ENCODE measurements around the gene AKAP8. TPM values are rescaled to one million over a fixed set of nuclear protein-coding genes. Genes with fewer than 3 reads are reported as not detected.

AKAP8 gene
- total and polyA plus RNA-seq, 9 of the 15 experiments (the other 6 are each of a cell fraction or from before 2014, with no cell fraction given) = 3.4 to 56.5 (median 15.0) TPM

GRCh38 chr19:15379083-15379998 is at the start of gene AKAP8 (continued):
- TF ChIP-seq VEZF1 (CRISPR knock-in tag; IDR thresholded peaks at IDR 0.05) = no peak
- TF ChIP-seq KAT8 (IDR thresholded peaks at IDR 0.05; ENCODE audit: low read depth) = no peak
- no peak for TF ChIP-seq NR0B1 (IDR thresholded peaks at IDR 0.05; ENCODE audit: partially characterized antibody)
- TF ChIP-seq ZC3H4 (CRISPR knock-in tag; IDR thresholded peaks at IDR 0.05; ENCODE audit: borderline replicate concordance) = no peak
- no peak for TF ChIP-seq DLX4 (CRISPR knock-in tag; IDR thresholded peaks at IDR 0.05)
- no peak for TF ChIP-seq ILK (tag; IDR thresholded peaks at IDR 0.05; ENCODE audit: borderline replicate concordance, low read depth)
- TF ChIP-seq POLR2G (IDR thresholded peaks at IDR 0.05; ENCODE audit: low read depth, low read length) = peak; percentile 92
- TF ChIP-seq ASH1L (IDR thresholded peaks at IDR 0.05; ENCODE audit: borderline replicate concordance, low read depth, partially characterized antibody) = peak; percentile 89
- TF ChIP-seq ATF7 (IDR thresholded peaks at IDR 0.05) = peak; percentile 74
- TF ChIP-seq MTA3 (IDR thresholded peaks at IDR 0.05; ENCODE audit: borderline replicate concordance) = peak; percentile 75
- TF ChIP-seq CXXC5 (CRISPR knock-in tag; IDR thresholded peaks at IDR 0.05) = peak; percentile 59; the same call in 1 of the 2 replicates
- TF ChIP-seq SMAD4 (CRISPR knock-in tag; conservative IDR thresholded peaks at IDR 0.05) = no peak
- TF ChIP-seq TARDBP (IDR thresholded peaks at IDR 0.05) = no peak; the same call in 1 of the 2 replicates
- peak; percentile 60 for TF ChIP-seq HMGN3 (IDR thresholded peaks at IDR 0.05; ENCODE audit: borderline replicate concordance, extremely low read depth, insufficient read length, low read depth, low read length)
- no peak for TF ChIP-seq ETS2 (tag; IDR thresholded peaks at IDR 0.05; ENCODE audit: borderline replicate concordance, poor library complexity, severe bottlenecking)
- TF ChIP-seq ZNF778 (CRISPR knock-in tag; IDR thresholded peaks at IDR 0.05) = no peak
- TF ChIP-seq MBD1 (CRISPR knock-in tag; IDR thresholded peaks at IDR 0.05) = no peak
- no peak; the same call in 1 of the 2 replicates for TF ChIP-seq ZNF511 (CRISPR knock-in tag; IDR thresholded peaks at IDR 0.05)
- peak; percentile 84 for TF ChIP-seq MYNN (IDR thresholded peaks at IDR 0.05)
- TF ChIP-seq MYNN (CRISPR knock-in tag; IDR thresholded peaks at IDR 0.05) = no peak
- TF ChIP-seq ZKSCAN3 (CRISPR knock-in tag; IDR thresholded peaks at IDR 0.05) = no peak
- TF ChIP-seq TGIF2 (CRISPR knock-in tag; IDR thresholded peaks at IDR 0.05) = no peak; the same call in 1 of the 2 replicates
